GM19372 (cell line): ENCODE data around the gene CR1.
"Not testable (repeated sequence)": the region's sequence is repeated elsewhere in the genome, so short reads cannot be mapped to it uniquely, and the experiment has no call there.

Experiments
- ATAC-seq: cut with Tn5 transposase; IDR thresholded peaks from one replicate; pipeline ENCODE4 v1.9.1; 2021; ENCODE audit warnings: mild to moderate bottlenecking, low read depth, moderate library complexity; ENCODE audit not compliant: unreplicated experiment

CR1 gene

GRCh38 chr1:207669528-207670009 is 173.6 kb downstream of the CR1 start:
- ATAC-seq = no peak

- peak; percentile 66 for ATAC-seq
Observed at GRCh38 chr1:207670192-207670591, 174.2 kb downstream of the CR1 start.

GRCh38 chr1:207670997-207671396 is 175.0 kb downstream of the CR1 start:
- ATAC-seq = no peak

- ATAC-seq = no peak
Observed at GRCh38 chr1:207672522-207673130, 176.7 kb downstream of the CR1 start.

- ATAC-seq = no peak
Observed at GRCh38 chr1:207673399-207673798, 177.4 kb downstream of the CR1 start.

GRCh38 chr1:207676153-207676552 is 180.2 kb downstream of the CR1 start:
- no peak for ATAC-seq

- not testable (repeated sequence) for ATAC-seq
Observed at GRCh38 chr1:207680590-207681388, 184.8 kb downstream of the CR1 start.

GRCh38 chr1:207682872-207683434 is 187.0 kb downstream of the CR1 start:
- ATAC-seq = not testable (repeated sequence)

GRCh38 chr1:207690551-207690950 is 194.6 kb downstream of the CR1 start:
- not testable (repeated sequence) for ATAC-seq

- no peak for ATAC-seq
Observed at GRCh38 chr1:207691010-207691409, 195.1 kb downstream of the CR1 start.
